Stimulated activated CD8-positive, alpha-beta memory T cell treated with anti-CD3 and anti-CD28 coated beads, Interleukin-15, amount 100 ng/mL, for 24 hours (primary cell): Measurements from ENCODE around the gene CCDC148.
"Not testable (repeated sequence)": the region's sequence is repeated elsewhere in the genome, so short reads cannot be mapped to it uniquely, and the experiment has no call there.

Experiments
- DNase-seq: peaks from one replicate; pipeline ENCODE4 v3.0.0-alpha.2; 2020; ENCODE audit warnings: low read depth

Gene CCDC148

GRCh38 chr2:158350751-158351465 is 105.6 kb downstream of the CCDC148 start:
- not testable (repeated sequence) for DNase-seq

DNA sequence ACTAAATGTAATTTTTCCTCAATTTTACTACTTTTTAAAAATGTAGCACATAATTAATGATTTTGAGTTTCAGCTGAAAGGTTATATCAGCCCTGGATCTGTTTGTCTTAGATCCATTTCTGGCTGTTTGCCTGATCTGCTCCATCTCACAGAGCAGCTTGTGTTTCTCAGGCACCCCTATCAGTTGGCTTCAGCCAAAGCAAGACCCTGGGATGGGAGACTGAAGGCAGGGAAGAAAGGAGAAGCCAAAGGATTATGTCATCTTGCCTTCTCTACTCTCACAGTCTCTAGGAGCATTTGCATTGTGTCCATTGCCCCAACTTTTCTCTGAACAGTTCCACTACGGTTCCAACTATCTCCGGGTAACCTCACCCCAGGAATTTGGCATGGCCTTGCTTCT is 110.5 kb downstream of the CCDC148 start:
- no peak for DNase-seq

- DNase-seq, result no peak
Measured at GRCh38 chr2:158339513-158339912, 117.0 kb downstream of the CCDC148 start.

DNA sequence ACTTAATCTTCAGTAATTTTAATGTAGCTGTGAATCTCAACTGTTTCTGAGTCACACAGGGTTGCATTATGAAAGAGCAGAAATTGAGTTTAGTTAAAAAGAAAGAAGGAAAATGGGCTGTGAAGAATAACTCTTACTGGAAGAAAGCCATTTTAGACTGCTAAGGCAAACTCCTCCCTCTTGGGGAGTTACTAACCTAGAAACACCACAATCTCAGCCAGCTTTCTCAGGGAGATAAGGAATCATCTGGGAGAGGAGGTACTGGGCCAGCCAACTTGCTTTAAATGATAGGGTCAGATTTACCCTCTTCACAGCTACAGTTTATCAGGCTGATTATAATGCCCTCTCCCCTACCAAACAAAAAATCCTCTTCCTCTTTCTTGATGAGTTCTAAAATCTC is 119.5 kb downstream of the CCDC148 start:
- DNase-seq, result no peak

GRCh38 chr2:158331799-158332198 is 124.8 kb downstream of the CCDC148 start:
- not testable (repeated sequence) for DNase-seq

DNA sequence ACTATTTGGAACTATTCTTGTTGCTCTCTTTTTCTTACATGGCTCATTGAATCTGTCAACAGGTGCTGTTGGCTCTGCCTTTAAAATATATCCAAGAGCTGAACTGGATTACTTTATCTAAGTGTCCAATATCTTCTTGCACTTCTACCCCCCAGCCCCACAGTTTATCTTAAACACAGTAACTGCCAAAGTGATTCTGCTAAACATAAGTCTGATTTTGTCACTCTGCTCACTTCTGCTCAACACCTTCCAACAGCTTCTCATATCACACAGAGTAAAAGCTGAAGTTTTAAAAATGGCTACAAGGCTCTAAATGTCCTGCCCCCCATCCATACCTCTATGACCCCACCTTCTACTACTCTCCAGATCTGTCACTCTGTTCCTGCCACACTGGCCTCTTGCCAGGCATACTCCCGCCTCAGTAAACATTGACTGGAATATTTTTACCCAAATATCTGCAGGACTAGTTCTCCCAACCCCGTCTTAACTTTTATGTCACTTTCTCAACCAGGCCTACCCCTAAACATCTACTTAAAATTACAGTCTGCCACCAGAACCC is 130.7 kb downstream of the CCDC148 start:
- DNase-seq, result no peak

DNA sequence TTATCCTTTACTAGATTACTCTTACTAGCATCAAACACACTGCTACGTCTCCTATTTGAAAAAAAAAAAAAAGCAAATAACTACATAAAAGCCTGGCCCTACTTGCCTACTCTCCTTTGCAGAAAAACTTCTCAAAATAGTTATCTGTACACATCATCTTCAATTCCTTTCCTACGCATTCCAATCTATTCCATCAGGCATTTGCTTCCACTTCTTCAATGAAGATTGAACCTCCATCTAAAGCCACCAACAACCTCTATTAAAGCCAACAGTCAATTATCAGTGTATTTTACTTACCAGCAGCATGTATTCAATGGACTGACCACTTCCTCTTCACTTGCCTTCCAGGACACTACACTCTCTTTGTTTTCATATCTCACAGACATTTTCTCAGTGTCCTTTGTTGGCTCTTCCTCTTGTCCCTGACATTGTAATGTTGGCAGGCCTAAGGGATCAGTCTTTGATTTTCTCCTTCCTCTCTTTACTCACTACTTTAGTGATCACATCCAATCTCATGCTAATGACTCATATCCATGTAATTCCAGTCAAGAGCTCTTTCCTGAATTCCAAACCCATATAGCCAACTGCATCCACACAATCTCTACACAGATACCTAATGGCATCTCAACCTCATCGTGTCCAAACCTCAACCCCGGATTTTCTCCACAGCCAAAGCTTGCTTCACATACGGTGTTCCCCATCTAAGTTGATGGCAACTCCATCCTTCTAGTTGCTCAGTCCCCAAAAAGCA is 131.3 kb downstream of the CCDC148 start:
- no peak for DNase-seq

DNA sequence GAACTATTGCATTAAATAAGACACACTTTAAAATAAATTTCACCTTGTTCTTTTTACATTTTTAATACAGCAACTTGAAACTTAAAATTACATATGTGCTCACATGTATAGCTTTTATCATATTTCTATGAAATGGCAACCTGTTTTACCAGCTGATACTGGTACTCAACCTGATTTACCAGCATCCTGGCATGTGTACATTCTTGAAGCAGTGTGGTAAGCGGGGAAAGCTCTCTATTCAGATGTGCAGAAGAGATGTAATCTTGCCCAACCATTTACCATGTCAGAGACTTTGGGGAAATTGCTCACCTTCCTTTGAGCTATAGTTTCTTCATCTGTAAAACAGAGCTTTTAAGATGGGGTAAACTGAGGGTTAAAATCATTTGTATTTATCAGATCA is 133.2 kb downstream of the CCDC148 start:
- no peak for DNase-seq

- DNase-seq, result no peak
Measured at GRCh38 chr2:158321264-158321663, 135.3 kb downstream of the CCDC148 start.

DNA sequence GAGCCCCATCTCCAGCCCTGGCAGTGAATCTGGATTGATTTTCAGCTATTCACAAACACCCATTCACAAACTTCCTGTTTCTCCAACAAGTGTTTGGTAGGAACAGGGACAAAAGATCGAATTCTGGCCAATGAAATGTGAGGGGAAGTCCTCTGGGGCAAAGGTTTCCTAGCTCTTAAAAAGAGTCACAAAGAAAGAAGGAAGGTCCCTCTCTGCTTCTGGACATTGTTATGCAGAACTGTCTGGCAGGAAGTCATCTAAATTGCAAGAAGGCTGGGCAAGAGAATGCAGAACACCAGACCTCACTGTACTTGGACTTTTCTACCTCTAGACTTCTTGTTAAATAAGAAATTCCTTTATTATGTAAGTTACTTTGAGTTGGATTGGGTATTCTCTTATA is 137.3 kb downstream of the CCDC148 start:
- DNase-seq, result no peak

- DNase-seq, result no peak
Measured at GRCh38 chr2:158317642-158318041, 138.9 kb downstream of the CCDC148 start.

DNA sequence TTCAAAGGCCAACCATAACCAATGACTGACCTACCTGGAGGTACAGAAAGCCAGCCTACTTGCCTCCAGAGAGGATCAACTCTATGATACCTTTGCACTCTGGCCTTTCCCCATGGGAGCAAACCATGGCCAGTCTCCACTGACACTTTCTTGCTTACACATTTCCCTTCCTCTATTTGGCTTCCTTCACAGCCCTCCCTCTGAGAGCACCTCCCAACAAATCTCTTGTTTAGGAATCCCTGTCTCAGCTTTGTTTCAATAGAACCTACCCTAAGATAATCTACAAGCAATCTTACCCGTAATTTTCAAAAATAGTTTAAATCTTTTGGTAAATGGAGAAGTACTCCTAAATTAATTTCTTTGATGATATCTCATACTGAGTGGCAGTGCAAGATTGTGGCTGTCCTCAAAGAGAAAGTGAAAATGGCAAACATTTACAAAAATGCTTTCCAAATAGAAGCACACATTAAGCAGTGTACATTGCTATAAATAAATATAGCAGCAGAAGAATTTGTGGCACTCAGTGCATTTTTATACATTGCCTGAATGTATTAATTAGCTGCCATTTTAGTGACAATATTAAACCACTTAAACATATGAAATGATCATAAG is 140.6 kb downstream of the CCDC148 start:
- DNase-seq, result no peak

DNA sequence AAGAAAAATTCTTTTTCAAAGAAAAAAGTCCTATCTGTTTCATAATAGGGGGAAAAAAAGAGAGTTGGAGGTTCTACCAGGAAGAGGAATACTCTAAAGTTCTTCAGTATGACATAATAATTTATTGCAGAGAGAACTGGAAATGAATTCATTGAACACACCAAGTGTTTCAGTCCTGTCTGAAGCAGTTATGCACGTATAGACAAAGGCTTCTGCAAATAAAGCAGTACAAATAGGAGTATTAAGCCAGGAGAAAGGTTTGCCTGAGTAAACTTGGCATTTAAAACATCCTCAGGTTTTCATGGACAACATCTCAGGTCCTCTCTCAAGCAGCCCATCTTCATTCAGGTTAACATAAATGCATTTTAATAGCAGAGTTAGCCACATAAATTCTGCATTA is 141.6 kb downstream of the CCDC148 start:
- no peak for DNase-seq

DNA sequence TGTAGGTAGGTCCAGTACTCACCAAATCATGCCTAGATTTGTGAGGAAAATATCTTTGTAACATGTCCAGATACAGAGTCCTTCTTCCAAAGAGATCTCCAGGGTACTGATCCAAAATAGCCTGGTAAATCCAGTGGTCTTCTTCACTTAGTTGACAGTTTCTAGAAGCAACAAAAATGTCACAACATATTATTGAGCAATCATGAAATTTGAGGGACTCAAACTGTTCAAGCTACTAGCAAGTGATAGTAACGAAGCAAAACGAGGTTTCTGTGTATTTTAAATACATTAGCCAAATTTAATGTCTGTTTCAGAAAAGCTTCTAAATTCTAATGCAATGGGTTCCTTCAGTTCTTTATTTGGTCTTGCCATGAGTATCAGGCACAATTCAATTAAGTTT is 142.8 kb downstream of the CCDC148 start:
- no peak for DNase-seq

- no peak for DNase-seq
Measured at GRCh38 chr2:158312981-158313380, 143.6 kb downstream of the CCDC148 start.

DNA sequence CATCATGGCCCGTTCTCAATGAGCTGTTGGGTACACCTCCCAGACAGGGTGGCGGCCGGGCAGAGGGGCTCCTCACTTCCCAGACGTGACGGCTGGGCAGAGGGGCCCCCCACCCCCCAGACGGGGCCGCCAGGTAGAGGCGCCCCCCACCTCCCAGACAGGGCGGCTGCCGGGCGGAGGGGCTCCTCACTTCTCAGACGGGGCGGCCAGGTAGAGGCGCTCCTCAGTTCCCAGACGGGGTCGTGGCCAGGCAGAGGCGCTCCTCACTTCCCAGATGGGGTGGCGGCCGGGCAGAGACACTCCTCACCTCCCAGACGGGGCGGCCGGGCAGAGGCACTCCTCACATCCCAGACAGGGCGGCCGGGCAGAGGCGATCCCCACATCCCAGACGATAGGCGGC is 146.1 kb downstream of the CCDC148 start:
- DNase-seq, result not testable (repeated sequence)

DNA sequence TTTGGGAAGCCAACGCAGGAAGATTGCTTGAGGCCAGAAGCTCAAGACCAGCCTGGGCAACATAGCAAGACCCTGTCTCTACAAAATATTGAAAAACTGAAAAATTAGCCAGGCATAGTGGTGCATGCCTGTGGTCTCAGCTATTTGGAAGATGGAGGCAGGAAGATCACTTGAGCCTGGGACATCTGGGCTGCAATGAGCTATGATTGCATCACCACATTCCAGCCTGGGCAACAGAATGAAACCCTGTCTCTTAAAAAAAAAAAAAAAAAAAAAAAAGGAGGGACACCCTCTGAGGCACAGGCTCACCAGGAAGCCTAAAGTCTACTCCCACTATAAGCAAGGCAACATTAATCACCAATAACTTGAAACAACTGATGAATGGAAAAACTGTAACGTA is 151.1 kb downstream of the CCDC148 start:
- no peak for DNase-seq

DNA sequence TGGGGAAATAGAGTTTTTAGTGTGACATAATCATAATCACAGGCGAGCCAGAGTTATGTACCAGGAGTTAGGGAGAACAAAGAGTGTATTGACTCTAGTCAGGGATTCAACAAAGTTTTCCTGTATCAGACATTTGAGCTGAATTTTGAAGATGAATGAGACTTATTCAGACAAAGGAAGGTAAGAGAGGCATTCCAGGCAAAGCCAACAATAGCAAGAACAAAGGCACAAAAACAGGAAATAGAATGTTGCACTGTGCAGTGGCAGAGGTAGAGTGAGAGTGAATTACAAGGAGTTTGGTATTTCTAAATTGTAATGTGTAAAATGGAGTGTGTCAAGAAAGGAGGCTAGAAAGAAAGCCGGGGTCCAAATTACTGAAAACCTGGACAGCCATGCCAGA is 156.2 kb downstream of the CCDC148 start:
- DNase-seq, result no peak

DNA sequence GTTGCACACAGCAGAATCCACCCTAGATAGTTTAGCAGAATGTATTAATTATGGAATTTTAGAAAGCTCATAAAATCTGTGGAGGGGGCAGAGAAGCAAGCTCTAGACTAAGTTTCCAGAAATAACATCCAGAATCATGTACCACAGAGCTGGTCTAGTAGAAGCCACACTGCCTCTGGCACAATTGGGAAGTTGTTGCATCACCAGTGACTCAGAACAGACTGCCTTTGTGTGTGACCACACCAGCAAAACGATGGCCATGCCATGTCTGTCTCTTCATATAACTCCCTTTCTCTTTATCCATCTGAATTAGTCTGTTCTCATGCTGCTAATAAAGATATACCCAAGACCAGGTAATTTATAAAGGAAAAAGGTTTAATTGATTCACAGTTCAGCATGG is 158.9 kb downstream of the CCDC148 start:
- DNase-seq, result no peak

DNA sequence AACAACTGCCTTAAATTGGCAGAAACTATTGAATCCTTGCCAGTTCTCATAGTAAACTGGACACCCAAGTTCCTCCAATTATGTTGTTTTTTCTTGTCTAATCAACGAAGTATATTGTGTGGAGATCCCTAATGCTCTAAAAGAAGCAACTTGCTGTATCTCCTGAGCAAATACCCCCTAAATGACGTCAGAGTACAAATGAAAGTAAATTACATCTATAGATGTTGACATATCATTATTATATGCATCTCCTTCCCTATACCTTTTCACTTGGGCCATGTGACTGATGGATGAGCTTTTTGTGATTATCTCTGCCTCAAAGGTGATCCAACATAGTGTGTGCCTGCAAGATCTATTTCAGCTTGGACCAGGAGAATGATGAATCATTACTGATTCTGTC is 159.4 kb downstream of the CCDC148 start:
- DNase-seq, result no peak

DNA sequence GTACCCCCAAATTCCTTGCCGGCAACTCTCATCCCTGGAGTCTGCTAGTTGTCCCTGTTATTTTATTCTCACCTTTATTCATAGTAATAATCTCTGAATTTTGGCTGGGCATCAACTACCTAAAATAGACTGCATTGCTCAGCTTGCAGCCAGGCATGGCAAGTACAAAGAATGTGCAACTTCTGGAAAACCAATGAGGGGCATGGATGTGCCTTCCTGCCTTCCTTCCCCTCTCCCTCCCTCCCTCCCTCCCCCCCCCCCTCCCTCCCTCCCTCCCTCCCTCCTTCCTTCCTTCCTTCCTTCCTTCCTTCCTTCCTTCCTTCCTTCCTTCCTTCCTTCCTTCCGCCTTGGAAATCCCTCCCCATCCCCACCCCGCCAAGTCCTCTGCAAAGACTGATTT is 162.8 kb downstream of the CCDC148 start:
- no peak for DNase-seq

- no peak for DNase-seq
Measured at GRCh38 chr2:158291544-158292180, 164.9 kb downstream of the CCDC148 start.

DNA sequence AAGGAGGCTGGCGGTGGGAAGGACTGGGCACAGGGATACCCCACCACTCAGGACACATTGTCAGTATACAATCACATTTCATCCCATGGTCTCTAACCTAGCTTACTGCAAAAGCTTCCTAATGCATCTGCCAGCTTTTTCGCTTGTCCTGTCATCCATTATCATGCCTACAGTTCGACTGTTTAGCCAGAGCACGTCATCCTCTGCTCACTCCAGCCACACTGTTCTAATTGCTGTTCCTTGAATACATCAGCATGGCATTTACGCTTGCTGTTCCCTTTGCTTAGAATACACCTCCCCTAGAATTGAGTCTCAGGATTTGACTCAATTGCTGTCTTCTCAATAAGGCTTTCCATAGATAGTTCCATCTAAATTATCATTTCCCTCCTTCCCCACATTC is 166.3 kb downstream of the CCDC148 start:
- DNase-seq, result no peak
